Endometrium (tissue), 2 donors: Measurements from ENCODE around the gene RIMBP2.
"Not testable (repeated sequence)": the region's sequence is repeated elsewhere in the genome, so short reads cannot be mapped to it uniquely, and the experiment has no call there.

Experiments used
- FAIRE-seq: peaks from 2 replicates; lab custom pipeline; 2012; peaks lifted over from hg19 to GRCh38; lab: Jason Lieb, UNC
- donor health status: control.
- donor health status: control.

The RIMBP2 gene

DNA sequence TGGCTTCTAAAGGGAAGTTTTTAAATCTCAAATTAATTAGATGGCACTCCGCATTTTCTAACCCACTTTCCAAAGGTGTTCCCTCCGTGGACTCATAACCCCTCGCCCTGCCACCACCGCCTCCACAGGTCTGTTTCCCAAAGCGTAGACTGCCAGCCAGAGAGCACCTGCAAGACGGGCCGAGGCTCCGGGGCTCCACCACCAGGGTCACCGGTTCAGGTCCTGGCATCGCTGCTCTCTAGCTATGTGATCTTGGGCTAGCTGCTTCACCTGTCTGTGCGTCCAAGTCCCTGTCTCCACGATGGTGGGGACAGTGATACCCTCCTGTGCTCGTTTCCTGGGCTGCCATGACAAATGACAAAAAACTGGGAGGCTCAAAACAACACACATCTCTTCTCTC, 11.5 kb downstream of the RIMBP2 start:
- no peak for FAIRE-seq

DNA sequence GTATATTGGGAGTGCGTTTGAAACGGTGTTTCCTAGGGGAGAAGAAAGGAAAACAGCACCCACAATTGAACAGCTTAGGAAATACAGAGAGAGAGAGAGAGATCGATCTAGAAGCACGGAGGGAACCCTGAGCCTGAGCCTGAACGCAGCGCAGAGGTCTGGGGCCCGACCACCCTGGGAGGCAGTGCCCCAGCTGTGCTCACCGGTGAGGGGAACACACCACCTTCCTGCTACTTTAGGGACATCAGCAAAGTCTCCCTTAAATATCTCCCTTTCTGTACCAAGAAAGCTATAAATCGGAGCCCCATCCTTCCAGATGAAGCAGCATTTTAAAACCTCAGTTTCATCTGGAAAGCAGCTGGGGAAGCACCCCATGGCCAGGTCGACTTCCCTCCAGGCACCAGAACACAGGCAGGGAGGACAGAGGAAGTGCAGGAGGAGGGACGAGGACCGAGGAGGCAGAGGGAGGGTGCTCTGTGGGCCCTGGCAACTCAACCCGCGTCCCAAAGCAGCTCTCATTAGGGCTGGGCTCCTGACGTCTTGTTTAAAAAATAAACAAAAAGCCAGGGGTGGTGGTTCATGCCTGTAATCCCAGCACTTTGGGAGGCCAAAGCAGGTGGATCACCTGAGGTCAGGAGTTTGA, 12.2 kb downstream of the RIMBP2 start:
- no peak for FAIRE-seq

DNA sequence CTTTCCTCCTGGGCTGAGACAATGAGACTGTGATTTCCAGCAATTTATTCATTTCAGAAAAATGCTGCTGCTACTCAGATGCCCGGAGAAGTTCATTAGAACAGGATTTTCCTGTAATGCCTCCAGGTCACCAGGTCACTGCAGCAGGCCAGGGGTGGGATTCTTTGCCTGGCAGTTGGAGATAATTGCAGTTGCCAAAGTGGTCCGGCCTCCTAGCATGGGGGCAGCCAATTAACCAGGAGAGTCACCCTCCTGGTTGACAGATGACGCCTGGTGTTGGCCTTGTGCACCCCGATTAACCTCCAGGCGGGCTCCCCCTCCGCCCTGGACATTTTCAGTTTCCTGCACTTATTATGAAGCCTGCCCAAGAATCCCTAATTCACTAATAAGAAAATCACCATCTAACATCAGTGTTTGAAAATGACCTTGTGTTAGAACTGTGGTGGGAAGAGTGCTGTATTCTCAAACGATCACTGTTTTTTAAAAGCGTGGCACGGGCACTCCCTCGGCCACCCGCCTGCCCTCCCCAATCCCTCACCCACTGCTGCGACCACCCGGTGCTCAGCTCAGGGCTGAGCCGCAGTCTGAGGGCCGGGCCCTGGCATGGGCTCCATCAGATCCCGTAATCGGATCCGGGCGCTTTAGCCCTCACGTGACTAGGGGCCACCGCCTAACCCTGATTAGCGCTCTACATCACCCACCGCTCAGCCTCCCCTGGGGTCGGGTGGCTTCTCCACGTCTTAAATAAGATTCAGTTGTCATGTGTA, 12.9 kb downstream of the RIMBP2 start:
- no peak for FAIRE-seq

DNA sequence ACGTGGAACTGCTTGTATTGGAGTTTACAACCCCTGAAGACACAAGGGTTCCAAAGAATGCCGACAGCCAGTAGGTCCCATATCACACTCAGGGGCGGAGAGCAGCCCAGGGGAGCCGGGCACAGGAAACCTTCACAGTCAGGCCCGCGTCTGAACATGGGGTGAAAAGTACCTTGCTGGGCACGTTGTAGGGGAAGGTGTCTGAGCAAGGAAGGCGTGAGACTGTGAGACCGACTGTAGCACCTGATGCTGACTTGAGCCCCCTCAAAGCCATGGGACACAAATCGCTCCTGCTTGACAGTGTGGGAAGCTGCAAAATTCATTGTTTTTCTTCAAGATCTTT, 14.7 kb downstream of the RIMBP2 start:
- no peak for FAIRE-seq

DNA sequence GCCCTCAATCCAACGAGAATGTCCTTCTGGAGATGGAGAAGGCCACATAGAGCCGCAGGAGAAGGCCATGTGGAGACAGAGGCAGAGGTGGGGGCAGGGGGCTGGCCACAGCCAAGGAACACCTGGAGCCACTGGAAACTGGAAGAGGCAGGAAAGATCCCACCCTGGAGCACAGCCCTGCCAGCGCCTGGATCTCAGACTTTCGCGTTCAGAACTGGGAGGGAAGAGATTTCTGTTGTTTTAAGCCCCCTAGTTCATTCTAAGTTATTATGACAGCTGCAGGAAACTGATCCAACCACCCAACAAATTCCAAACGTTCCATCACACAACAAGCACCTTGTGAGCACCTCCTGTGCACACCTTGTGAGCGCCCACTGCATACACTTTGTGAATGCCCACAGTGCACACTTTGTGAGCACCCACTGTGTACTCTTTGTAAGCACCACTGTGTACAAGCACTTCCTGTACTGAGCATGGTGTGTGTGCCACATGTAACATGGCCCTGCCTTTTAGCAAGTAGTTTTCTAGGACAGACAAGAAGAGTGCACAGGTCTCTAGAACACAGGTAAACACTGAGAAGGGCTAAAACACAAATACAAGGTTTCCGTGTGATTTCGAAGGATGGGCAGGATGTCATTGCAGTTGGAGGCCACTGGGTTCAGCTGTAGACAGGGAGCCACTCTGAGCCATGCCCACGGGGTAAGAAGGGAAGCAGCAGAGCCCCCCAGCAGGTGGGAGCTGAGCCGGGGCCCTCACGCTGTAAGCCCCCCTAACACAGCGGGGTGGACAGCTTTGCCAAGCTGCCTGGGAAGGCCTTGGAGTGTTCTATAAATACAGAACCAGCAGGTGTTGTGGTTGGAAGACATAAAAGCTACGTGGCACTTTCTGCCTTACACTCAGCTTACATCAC, 15.4 kb downstream of the RIMBP2 start:
- FAIRE-seq, result no peak

DNA sequence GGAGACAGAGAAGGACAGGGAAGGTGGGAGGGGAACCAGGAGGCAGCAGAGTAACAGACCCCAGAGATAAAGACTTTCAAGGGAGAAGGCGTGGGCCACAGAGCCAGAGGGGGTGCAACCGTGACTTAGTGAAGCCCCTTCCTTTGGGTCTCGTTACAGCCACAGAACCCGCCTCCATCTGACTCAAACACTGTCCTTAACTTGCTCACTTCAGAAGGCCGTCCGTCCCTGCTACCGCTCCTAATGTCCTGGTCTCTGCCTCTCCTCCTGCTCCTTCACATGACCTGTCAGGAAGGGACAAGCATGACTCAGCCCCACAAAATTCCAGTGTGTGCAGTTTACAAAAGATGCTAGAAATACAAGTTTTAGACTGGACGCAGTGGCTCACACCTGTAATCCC, 18.0 kb downstream of the RIMBP2 start:
- FAIRE-seq, result no peak

DNA sequence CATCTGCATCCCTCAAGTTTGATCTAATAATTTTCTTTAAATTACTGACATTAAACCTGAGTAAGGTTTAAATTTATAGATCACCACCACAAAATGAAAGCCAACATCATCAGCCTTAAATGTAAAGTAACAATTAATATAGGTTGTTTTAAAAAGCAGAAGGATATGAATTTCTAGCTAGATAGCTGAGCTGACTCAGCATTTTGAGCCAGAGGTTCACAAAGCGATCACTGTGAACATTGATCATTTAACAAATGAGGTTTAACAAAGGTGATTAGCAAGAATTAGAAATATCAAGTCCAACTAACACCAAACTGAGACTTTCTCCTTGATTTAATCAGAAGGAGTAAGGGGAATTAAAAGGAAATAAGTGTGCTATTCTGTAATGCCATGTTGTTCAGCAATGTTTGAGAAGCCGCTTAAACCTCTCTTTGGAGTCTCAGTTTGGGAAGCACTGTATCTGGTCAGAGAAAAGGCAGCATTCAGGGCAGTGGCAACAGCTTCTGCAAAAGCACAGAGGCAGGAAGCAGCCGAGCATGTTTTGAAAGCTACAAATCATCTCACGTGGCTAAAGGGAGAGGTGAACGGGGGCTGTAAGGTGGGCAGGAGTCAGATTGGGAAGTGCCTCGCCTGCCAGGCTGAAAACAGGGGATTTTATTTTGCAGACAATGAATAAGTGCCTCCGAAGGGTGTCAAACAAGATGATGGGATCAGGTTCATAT, 19.6 kb downstream of the RIMBP2 start:
- FAIRE-seq, result no peak

DNA sequence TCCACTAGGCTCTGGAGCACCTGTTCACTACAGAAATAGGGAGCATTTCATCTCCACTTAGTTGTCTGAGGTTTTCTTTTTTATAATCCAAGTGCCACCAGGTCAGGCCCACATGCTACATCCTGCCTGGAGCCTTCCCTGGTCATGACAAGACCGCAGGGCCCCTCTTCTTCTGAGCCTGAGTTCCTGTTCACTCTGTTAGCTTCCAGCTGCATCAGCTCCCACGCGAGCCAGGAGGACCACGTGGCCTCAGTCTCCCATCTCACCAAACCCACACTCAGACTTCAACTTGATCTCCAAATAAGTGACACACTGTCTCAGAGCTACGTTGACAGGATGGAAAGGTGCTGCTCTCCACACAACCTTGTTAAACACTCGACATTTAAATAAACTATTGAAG, 21.0 kb downstream of the RIMBP2 start:
- no peak for FAIRE-seq

DNA sequence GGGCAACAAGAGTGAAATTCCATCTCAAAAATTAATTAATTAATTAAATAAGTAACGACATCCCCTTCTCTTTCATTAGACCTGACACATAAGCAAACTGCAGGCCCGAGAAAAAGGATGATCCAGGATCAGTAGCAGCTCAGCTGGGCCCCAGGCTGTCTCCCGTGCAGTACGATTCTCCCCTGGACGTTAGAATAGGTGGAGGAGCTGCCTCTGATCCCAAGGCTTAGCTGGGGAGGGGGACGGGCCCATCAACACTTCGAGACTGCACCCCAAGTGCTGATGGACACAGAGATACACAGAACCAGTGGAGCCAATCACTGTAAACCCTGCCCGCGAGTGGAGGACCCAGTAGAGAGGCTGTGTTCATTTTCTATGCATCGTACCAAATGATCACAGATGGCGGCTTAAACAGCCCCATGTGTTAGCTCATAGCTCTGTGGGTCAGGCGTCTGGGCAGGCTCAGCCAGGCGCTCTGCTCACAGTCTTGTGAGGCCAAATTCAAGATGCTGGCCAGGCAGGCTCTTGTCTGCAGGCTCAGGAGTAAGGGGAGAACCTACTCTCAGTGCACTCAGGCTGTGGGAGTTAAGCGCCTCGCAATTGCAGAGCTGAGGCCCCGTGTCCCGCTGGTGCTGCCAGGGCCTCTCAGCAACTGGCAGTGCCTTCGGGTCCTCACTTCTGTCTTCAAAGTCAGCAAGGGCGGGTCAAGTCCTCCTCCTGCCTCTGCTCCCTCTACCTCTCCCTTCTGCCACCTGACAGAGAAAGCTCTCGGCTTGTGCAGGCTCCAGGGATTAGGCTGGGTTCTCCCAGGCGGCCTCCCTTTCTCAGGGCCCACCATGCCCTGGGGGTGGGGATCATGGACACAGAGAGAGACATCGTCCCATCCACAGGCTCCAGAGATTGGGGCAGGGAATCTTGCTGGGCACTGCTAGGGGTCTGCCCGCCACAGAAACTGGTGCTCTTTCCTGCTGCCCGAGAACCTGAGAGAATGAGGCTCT, 26.4 kb downstream of the RIMBP2 start:
- FAIRE-seq, result no peak

DNA sequence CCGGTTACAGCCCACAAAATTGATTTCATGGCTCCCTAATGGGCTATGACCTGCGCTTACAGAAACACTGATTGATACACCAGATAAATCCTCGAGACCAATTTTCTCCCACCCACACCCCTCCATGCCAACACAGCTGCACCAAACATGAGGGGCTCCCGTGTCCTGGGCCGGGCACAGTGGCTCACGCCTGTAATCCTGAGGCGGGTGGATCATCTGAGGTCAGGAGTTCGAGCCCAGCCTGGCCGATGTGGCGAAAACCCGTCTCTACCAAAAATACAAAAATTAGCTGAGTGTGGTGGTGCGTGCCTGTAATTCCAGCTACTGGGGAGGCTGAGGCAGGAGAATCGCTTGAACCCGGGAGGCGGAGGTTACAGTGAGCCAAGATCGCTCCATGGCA, 27.1 kb downstream of the RIMBP2 start:
- FAIRE-seq, result not testable (repeated sequence)

DNA sequence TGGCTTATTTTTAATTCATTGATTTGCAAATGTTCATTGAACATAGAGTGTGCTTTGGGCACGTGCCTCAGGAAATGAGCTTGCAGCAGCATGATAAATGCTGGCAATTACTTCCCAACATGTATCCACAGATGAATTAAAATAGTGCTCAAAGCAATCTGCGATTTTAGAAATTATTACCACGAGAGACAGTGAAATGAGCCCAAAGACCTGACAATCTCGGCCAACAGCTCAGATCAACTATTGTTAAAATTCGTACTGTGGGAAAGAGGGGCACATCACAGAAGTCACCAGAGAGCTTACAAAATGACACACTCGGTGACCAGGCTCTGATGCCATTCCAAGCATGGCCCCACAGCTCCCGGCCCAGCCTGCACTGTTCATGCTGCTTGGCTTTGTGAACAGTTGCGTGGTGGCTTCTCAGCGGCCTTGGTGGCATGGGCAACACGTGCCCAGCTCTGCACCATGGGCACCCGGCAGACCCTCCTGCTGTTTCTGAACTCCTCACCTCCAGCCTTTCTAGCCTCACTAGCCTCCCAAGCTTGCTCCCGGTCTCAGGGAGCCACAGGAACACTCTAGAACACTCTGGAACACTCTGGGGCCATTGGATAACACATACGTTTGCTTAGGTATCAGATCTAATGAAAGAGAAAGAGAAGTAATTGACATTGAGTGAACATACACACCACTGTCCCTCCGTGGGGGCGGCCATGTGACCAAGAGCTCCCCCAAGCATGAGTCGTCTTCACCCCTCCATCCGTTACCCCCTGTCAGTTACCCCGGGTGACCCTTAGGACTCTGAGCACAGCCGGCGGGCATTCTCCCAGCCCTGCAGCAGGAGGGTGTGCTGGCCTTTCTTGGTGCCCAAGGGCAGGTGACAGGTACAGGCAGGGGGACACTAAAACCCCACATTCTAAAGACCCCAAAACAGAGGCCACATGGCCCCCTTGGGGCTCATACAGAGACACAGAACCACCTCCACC, 28.0 kb downstream of the RIMBP2 start:
- FAIRE-seq, result no peak

DNA sequence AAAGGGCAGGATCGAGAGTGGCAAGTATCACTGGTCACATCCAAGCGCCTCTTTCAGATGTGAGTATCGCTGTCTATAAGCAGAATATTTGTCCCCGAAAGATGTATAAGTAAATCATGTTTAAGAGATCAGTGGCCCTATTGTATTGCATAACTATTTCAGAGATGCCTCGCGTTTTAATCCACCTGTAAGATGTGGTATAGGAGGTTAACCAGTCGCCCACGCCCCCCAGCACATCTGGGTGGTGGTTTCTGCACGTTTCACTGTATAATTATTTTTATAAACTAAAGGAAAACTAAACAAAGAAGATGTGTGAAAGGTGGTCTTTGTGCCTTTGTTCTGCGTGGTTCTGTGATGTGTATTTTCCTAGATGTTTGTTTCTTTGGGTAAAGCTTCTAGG, 28.9 kb downstream of the RIMBP2 start:
- no peak for FAIRE-seq

DNA sequence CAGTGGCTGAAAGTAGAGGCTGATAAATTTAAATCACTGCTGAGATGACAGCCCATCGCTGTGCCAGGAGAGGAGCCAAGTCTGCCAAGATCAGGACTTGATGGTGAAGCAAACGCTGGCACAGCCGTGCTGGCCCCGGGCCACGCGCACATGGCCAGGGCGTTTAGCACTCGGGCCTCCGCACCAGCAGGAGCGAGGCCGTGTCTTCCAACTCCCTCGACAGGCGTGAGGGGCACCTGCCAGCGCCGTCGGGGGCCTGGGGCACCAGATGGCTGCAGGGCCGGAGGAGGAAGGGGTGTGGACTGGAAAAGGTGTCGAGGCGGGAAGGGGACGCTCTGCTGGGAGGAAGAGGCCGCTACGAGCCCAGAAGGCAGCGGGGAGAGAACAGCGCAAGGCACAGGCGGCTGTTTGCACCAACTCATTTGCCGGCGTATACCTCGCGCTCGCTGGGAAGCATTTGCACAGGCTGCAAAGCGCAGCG, 29.5 kb downstream of the RIMBP2 start:
- no peak for FAIRE-seq

DNA sequence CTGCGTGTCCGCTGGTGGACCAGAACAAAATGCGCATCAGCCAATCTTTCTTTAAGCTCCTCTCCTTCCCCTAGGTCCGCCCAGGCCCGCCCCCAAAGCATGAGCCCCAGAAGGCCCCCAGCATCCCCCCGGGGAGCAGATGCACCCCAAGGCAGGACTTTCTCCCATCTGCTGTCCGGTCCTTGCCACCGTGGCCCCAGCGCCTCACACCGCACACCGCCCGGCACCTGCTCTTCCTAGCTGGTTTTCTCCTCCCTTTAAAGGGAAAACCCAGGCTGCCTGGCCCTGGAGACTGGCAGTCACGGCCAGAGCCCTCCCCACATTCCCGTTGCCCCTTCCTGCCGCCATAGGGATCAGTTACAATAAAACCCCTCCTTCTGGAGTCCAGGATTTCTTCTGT, 30.2 kb downstream of the RIMBP2 start:
- no peak for FAIRE-seq

DNA sequence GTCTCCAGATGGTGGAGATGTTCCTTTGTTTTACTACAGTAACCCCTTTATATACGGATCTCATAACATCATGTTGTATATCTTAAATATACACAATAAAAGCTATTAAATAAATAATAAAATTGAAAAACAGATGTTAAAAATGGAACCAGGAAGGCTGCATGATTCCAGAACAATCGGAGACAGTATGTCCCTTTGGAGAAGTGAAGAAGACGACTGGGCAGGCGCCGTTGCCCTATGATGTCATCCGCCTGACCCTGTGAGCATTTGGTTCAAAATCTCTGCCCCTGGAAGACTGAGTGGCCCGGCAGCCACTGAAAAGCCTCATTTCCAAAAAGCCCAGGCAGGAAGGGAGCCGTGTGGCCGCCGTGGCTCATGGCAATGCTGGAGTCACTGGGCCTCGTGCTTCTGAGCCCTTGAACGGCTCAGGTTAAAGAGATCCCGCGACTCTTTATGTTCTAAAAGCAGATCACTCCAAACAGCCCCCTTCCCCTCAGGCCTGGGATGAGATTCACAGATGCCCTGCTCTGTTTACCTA, 30.8 kb downstream of the RIMBP2 start:
- no peak for FAIRE-seq

DNA sequence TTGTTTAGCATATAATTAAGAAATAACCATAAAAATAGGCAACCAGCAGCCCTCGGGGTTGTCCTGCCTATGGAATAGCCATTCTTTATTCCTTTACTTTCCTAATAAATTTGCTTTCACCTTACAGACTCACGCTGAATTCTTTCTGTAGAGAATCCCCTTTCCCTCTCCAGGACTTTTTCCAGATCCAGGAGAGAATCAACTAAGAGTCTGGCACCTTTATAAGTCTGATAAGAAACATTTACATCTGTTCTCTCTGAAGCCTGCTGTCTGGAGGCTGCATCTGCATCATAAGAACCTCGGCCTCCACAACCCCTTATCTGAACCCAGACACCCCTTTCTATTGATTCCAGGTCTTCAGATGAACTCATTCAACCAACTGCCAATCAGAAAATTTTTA, 32.3 kb downstream of the RIMBP2 start:
- FAIRE-seq, result no peak

DNA sequence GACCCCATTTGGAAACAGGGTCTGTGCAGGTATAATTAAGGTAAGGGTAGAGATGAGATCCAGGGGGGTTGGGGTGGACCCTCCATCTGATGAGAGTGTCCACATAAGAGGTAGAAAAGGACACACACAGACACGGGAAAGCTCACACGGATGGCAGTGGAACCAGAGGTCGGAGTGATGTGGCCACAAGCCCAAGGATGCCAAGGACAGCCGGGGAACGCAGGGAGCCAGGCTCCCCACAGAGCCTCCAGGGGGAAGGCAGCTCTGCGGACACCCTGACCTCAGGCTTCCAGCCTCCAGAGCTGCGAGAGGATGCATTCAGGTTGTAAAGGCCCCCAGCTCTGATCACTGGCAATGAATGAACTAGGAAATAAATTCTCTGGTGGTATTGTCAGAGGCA, 33.0 kb downstream of the RIMBP2 start:
- no peak for FAIRE-seq

DNA sequence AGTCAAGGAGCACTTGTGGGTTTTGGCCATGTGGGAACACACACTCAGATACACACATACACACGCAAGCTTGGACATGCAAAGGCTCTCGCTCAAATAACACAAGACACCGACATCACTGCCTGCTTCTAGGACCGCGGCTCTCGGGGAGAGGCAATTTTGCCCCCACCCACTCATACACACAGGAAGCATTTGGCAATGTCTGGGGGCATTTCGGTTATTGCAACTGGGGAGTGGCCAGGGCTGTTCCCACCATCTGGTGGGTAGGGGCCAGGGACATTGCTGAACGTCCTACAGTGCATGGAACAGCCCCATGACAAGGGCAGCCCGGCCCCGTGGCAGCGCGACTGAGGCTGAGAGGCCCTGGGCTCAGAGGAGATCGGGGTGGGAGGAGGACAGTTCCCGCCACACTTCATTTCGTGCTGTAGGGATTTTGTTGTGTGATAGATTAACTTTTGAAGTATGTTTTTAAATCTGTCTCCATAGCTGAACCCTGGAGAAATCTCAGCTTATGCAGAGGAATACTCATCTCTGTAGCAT, 35.6 kb downstream of the RIMBP2 start:
- FAIRE-seq, result no peak

DNA sequence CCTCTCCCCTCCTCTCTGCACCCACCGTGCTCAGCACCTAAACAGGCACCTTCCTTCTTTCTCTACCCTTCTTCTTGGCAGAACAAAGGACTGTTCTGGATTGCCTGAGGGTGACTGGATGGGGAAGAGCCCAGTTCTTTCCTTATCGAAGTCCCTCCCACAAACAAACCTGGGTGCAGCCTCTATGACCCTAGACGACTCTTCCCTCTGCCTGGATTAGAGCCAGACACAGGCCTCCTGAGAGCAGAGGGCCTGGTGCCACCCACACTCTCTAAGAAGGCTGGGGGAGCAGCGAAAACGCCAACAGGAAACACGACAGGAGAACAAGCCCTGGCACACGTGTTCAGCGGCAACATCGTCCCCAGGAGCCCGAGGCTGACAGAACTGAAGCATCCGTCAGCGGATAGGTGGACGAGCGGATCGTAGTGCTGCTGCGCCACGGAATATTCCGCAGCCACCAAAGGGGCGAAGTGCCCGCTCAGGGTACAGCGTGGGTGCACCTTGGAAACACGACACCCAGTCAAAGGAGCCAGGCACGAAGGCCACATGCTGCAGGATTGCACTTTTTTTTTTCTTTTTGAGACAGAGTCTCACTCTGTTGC, 38.0 kb downstream of the RIMBP2 start:
- no peak for FAIRE-seq
